Keratinocyte (primary cell): ENCODE measurements around the gene ACHE.

Experiments
- CTCF ChIP-seq, 3 experiments: IDR thresholded peaks in 1 of 3; conservative IDR thresholded peaks in 1 of 3; optimal IDR thresholded peaks in 1 of 3; 2 replicates in 2 of 3; 3 replicates in 1 of 3; pipeline versions ENCODE3 to v1.5.1; 2011; ENCODE audit warnings: low read length in 3 of 3, mild to moderate bottlenecking in 3 of 3, moderate library complexity in 2 of 3, control low read depth in 1 of 3, inconsistent platforms in 1 of 3; ENCODE audit not compliant: insufficient read depth in 2 of 3; ENCODE audit errors: extremely low read depth in 1 of 3
- EZH2 ChIP-seq: IDR thresholded peaks from one replicate; pipeline ENCODE4 v1.6.1; 2012; ENCODE audit warnings: inconsistent platforms, mild to moderate bottlenecking, low read length, moderate library complexity

- TF ChIP-seq EZH2 (no peak), CTCF (optimal IDR thresholded peaks at IDR 0.05 in 1 of 3, IDR thresholded peaks at IDR 0.05 in 1 of 3, conservative IDR thresholded peaks at IDR 0.05 in 1 of 3; ENCODE audit: extremely low read depth in 1 of 3, insufficient read depth in 2 of 3, low read length in 3 of 3) (no peak)
Observed at GRCh38 chr7:100861616-100861985, 34.1 kb downstream of the ACHE start.
